EH (cell line): Measurements from ENCODE around the gene MUC16.
"Not testable (repeated sequence)": the region's sequence is repeated elsewhere in the genome, so short reads cannot be mapped to it uniquely, and the experiment has no call there.

Source experiments
- DNase-seq: peaks from one replicate; pipeline ENCODE4 v3.0.0-alpha.2; 2015; ENCODE audit warnings: low read depth

The MUC16 gene

DNA sequence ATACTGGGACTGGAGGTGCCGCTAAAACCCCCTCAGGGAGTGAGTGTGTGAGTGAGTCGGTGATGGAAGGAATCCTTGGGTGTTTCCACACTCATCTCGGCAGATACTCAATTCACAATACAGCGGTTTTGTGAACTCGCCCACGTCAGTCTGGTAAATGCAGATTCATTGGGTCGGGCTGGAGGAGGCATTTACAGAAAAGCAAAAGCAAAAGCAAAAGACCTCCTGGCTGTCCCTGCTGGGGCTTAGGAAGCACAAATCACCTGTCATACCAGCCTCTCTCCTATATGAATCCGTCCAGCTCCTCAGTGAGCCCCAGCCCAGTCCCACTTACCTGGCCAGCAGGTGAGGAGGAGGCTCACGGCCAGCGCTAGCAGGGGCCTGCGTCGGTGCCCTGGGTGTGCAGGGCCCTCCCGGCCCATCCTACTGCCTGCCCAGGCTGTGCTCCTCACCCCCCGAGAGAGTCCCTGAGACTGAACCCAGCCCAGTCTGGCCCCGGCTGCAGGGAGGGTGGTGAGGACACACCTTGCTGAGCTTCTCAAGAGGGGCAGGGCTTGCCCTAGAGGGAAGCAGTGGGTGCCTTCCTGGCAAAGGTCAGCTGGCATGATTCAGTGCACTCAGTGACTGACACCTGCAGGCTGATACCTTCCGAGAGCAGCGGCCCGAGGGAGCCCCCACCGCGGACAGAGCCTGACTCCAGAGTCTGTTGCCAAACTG lies at the start of gene MUC16:
Gene MUC16, minus strand, starts transcription at position 475 of the 717 bp plus-strand sequence.
- DNase-seq, result no peak

DNA sequence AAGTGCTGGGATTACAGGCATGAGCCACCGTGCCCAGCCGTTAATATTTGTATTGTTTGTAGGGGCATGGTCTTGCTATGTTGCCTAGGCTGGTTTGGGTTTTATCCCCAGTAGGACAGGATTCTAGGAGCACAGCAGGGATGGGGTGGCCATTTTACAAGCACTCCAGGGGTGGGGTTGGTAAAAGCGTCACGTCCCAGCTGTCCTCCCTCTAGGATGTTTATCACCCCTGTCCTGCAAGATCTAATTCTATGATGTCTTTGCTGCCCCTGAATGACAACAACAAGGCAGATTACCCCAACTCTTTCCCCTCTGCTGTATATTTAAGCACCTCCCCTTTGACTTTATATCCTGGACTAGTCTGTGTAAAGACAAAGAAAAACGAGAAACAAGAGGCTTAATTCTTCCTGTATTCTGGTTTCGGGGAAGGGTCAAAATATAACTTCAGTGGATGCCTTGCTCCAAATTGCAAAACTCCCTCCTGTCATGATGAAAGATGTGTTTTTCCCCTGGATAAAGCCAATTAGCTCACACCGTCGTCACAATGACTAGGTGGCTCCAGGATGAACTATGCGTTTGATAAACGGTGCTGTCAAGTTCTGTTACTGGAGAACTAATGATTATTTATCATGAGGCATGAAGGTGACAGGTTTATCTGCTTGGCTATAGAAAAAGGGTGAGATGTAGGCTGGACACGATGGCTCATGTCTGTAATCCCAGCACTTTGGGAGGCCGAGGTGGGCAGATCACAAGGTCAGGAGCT lies 48.9 kb upstream of the MUC16 start:
- no peak for DNase-seq

DNA sequence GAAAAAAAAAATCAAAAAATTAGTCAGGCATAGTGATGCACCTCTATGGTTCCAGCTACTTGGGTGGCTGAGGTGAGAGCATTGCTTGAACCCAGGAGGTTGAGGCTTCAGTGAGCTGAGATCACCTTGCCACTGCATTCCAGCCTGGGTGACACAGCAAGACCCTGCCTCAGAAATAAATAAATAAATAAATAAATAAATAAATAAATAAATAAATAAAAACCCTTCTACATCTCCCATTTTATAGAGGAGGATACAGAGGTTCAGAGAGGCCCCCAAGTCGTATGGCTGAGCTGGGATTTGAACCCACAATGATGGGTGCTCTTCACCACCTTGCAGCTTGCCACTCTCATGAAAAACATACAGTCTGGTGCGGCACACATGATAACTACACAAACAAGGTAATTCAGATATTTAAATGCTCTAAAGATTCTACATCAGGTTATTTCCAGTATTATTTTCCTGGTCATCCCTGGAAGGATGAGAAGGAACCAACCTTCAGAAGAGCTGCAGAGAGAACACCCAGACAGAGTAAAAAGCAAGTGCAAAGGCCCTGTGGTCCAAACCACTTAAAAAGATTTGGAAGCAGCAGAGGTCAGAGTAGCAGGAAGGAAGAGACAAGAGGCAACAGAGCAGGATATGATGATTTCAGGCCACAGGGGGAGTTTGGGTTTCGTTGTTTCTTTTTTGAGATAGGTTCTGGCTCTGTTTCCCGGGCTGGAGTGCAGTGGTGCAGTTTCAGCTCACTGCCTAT lies 47.5 kb upstream of the MUC16 start:
- no peak for DNase-seq

DNA sequence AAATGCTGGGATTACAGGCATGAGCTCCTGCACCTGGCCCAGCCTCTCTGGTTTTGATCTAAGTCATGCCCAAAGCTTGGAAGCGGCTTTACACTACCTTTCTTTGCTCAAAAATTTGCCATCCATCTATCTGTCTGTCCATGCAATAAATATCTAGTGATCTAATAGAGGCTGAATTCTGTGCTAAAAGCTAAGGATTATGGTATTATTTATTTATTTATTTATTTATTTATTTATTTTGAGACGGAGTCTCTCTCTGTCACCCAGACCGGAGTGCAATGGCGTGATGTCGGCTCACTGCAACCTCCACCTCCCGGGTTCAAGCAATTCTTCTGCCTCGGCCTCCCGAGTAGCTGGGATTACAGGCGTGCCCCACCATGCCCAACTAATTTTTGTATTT lies 45.9 kb upstream of the MUC16 start:
- DNase-seq, result not testable (repeated sequence)

DNA sequence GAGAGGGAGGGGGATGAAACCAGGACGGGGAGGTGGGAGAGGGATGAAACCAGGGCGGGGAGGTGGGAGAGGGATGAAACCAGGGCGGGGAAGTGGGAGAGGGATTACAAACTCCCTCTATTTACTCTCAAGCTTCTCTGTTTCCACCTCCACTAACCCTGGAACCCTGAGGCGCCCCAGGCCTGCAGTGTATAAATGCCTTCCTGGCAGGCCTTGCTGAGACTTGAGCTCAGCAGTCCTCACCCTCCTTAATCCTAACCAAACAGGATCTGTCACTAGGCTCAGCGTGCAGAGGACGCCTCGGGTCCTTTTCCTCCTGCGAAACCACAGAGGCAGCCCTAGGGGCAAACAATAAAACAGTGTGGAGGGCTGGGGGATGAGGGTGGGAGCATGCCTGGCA lies 44.6 kb upstream of the MUC16 start:
- no peak for DNase-seq

DNA sequence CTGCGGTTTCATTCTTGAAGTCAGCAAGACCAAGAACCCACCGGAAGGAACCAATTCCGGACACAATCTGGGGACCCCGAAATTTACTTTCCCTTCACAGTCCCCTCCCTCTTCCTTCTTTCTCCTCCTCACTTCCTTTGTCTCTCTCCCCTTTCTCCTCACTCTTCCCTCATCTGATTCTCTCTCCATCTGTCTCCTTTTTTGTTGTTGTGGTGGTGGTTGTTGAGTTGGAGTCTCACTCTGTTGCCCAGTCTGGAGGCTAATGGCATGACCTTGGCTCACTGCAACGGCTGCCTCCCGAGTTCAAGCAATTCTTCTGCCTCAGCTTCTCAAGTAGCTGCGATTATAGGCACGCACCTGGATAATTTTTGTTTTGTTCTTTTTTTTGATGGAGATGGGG lies 44.0 kb upstream of the MUC16 start:
- DNase-seq, result no peak

DNA sequence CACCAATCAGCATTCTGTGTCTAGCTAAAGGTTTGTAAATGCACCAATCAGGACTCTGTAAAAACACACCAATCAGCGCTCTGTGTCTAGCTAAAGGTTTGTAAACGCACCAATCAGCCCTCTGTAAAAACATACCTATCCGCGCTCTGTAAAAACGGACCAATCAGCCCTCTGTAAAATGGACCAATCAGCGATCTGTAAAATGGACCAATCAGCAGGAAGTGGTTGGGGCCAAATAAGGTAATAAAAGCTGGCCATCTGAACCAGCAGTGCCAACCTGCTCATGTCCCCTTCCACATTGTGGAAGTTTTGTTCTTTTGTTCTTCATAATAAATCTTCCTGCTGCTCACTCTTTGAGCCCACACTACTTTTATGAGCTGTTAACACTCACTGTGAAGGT lies 43.5 kb upstream of the MUC16 start:
- not testable (repeated sequence) for DNase-seq

DNA sequence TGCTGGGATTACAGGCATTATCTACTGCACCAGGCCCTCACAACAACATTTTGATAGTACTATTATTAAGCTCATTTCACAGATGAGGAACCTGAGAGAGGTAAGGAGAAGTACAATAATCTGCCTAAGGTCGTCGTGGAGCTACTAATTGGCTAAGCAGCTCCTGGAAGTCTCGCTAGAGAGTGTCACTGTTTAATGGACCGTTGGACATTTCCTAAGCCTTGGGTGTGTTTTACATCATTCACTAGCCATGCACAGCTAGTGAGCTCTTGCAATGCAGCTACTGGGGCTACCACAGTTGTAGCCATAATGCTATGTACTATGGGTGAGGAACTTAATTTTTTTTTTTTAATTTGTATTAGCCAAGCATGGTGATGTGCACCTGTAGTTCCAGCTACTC lies 42.7 kb upstream of the MUC16 start:
- no peak for DNase-seq

DNA sequence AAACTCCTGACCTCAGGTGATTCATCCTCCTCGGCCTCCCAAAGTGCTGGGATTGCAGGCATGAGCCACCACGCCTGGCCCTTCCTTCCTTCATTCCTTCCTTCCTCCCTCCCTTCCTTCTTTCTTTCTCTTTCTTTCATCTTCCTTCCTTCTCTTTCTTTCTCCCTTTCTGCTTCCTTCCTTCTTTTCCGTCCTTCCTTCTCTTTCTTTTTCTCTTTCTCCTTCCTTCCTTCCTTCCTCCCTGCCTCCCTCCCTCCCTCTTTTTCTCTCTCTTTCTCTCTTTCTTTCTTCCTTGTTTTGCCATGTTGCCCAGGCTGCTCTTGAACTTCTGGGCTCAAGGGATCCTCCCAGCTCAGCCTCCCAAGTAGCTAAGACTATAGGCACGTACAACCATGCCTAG lies 36.5 kb upstream of the MUC16 start:
- DNase-seq, result no peak

DNA sequence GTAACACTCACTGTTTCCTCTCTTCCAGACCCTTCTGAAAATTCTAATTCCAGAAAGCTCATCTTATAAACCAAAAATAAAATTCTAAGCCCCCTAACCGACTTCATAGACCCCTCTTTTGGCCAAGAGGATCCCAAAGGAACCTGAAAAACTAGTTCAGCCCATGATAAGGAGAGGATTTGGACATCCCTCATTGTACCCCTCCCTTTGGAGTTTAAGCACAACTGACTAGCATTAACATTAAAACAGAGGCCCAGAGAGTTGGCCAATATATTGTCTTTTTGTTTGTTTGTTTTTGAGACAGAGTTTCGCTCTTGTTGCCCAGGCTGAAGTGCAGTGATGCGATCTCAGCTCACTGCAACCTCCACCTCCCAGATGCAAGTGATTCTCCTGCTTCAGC lies 34.2 kb upstream of the MUC16 start:
- DNase-seq, result no peak

DNA sequence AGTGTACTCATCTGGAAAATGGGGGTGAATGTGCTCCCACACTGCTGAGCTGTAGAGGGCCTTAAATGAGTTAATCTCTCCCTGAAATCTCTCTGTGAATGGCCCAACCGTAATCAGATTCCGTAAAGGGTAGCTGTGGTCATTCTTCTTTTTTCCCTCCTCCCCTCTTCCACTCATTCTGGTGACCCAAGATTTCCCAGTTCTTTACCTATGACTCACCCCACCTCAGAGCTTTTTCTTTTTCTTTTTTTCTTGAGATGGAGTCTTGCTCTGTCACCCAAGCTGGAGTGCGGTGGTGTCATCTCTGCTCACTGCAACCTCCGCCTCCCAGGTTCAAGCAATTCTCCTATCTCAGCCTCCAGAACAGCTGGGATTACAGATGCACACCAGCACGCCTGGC lies 33.3 kb upstream of the MUC16 start:
- no peak for DNase-seq

DNA sequence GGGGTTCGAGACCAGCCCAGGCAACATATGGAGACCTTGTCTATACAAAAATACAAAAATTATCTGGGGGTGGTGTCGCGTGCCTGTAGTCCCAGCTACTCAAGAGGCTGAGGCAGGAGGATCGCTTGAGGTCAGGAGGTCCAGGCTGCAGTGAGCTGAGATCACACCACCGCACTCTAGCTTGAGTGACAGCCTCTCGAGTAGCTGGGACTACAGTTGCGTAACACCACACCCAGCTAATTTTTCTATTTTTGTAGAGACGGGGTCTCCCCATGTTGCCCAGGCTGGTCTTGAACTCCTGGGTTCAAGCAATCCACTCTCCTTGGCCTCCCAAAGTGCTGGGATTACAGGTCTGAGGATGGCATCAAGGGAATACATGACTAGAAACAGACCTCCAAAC lies 30.8 kb upstream of the MUC16 start:
- DNase-seq, result no peak

DNA sequence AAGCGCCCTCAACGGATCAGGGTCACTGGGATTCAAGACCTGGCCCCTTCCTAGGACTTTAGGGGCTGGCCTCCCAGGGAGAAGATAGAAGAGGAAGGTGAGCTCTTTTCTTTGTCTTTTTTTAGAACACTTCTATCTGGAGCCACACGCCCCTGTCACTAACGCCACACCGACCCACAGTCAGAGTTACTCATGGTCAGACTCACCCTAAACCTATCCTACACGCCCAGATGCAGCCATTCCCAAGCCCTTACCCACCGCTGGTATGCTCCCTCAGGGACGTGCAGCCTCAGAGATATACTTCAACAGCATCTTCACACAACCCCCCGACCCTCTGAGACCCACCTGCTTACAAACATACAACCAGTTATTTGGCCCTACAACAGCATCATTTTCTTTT lies 29.9 kb upstream of the MUC16 start:
- no peak for DNase-seq

DNA sequence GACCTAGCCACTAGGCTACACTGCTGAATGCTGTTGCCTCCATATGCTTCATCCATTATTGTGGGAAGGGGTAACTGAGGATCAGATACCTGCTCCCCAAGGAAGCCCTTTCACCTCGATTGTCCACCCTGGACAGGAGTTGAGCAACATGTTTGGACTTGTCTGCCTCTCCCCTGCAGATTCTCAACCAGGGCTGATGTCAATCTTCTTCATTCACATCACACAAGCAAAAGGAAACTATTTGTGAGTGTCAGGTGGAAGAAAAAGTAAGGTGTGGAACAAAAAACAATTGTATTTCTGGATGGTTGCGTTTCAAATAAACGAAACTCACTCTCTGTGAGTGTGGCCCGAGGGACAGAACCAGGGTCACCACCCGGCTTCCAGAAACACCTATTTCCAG lies 29.5 kb upstream of the MUC16 start:
- no peak for DNase-seq

DNA sequence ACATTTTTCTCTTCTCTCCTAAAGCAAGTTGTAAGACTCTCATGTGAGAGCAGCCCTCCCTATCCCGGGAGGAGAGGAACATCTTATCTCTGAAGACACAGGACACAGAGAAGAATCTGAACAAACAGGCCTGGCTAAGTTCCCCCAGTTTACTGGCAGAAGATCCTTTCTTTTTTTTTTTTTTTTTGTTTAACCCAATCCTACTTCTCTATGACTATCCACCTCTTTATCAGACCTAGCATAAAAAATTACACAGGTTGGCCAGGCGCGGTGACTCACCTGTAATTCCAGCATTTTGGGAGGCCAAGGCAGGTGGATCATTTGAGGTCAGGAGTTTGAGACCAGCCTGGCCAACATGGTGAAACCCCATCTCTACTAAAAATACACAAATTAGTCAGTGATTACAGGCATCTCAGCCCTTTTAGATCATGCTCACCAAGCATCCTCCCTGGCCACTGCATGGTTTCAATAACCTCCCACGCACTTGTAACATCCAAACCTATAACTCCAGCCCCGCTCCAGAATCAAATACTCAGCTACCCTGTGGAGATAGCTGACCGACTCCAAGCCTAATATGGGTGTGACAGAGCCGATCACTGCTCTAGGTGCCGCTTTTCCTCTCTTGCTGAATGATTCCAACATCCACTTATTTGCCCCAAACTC lies 27.3 kb upstream of the MUC16 start:
- DNase-seq, result no peak

DNA sequence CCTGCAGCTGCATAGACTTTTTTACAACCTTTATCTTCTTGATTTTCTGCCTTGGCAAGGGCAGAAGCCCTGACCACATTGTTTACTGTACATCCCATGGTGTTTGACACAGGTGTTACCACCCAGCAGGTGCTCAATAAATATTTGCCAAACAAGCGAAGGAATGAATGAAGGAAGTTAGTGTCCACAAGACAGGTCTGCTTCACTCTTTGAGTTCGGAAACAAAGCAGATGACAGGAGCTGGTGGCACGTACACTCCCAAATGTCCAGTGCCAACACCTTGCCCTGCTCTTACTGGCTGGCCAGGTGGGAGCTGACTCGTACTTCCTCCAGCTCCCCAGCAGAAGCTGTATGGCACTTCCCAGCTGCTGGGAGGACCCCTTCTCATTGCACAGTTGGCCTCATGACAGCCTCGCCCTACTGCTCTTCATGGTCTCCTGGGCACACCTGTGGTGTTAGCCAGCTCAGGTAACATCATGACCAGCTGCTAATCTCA lies 22.0 kb upstream of the MUC16 start:
- no peak for DNase-seq

DNA sequence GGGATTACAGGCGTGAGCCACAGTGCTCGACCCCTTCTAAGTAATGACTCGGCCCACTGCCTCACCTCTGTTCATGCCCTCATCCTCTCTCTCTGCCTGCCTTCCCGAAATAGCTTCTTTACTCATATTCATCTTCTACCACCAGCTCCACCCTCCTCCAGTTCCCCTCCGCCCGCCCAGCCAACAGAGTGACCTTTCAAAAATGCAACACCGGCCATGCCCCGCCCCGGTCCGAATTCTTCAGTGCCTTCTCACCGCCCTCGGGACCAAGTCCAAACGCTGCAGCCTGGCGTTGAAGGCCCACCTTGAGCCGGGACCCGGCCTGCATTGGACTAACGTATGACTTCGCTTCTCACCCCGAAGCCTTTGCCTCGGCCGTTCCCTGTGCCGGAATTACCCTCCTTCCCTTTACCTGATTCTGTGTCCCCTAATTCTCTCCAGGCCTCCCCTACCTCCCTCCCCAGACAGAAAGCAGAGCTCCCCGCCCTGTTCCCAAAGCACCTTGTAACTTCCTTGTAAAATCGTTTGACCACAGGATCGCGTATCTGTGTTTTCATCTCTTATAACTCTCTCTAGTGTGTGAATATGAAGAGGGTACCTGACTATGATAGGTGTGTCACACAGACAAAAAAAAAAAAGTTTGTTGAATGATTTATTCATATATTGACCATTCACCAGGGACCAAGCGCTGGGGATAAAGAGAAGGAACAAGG lies 8.1 kb upstream of the MUC16 start:
- no peak for DNase-seq

DNA sequence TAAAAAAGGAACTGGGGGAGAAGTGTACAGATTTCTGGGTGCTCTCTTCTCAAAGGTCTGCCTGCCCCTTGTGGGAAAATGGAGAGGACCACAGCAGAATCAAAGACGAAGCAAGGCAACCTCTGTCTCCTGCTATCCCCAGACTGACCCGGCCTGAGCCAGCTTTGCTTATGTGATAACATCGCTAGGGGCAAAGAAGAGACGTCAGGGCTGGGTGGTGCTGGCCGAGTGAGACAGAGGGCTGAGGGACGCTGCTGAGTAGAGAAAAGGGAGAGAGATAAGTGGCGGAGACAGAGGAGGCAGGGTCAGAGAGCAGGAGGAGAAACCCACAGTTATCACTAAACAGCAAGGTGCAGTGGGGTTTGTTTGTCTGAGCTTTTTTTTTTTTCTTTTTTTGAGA lies 4.6 kb upstream of the MUC16 start:
- DNase-seq, result no peak

DNA sequence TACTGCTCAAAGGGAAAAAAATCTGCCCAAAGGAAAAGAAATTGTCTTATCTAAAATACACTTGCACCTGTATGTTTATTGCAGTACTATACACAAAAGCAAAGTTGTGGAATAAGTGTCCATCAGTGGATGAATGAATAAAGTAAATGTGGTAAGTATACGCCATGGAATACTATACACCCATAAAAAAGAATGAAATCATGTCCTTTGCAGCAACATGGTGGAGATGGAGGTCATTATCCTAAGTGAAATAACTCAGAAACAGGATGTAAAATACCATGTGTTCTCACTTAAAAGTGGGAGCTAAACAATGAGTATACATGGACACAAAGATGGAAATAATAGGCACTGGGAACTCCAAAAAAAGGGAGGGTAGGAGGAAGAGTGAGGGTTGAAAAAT lies 3.8 kb upstream of the MUC16 start:
- DNase-seq, result no peak

DNA sequence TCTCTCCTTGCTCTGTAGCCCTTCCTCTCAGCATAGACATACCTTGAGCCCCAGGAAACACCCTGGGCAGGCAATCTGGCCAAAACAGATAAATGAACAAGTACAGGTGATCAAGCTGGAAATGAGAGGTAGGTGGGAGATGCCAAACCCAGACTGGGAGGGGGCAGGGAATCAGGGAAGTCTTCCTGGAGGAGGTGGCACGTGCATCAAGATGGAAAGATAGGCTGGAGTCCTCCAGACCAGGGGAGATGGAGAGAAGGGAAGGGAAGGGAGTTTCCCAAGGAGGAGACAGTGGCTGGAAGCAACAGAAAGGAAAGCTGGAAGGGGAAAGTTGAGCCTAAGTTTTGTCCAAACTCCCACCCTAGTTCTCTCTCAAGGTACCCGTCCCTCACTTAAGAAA lies 1.7 kb upstream of the MUC16 start:
- DNase-seq, result no peak

DNA sequence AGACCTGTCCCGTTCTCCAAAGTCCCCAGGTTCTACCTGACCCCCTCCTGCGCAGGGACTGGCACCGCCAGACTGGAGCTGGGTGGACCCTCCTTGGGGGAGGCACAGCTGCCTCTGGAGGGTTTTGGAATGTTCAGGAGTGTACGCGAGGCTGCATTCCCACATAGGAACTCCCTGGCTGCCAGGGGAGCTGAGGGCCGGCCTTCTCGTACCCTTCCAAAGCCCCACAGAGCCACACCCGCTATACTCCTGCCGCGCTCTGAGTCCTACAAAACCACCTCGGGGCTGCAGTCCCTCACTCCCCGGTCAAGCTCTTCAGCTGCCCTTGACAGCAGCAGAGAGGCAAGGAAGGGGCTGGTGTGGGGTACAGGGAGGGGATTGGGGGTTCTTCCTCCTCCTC lies 484 bp upstream of the MUC16 start:
- no peak for DNase-seq

DNA sequence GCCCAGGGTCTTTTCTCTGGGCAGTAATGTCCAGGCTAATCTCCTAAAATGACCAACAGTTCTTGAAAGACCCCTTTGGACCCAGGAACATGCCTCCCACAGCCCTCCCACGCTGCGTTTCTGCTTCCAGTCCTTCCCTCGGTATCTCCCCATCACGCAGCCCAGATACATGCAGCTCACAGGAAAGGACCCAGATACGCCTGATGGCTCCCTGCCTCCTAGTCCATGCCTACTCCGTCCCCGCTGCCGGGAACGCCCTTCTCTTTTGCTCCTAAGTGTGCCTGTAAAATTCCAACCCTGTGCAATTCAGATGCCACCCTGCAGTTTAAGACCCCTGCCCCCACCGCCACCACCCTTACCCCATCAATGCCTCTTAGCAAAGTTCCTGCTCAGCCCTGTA lies 778 bp downstream of the MUC16 start:
- no peak for DNase-seq
